K562 (cell line): Measurements from ENCODE around the gene SLC16A4. TPM values are rescaled to one million over a fixed set of nuclear protein-coding genes. Genes with fewer than 3 reads are reported as not detected.

Experiments
- CBFB ChIP-seq: sonication (generic); formaldehyde crosslinking; IDR thresholded peaks from 2 replicates; pipeline ENCODE4 v1.4.0; 2020; ENCODE audit warnings: mild to moderate bottlenecking, missing genetic modification reagents
- EP300 ChIP-seq: IDR thresholded peaks from 2 replicates; pipeline ENCODE4 v1.6.1; 2012; ENCODE audit warnings: low read length, improper control_type of control experiment
- GABPA ChIP-seq: fragments of 200-800 bp; sonication (Bioruptor generic); conservative IDR thresholded peaks from 2 replicates; pipeline ENCODE4 v1.6.1; 2016; ENCODE audit warnings: low read depth, missing genetic modification characterization, missing compliant biosample characterization
- KDM2B ChIP-seq: fragments of 250-450 bp; sonication (Bioruptor Pico); IDR thresholded peaks from 2 replicates; pipeline ENCODE4 v1.8.0; 2021; ENCODE audit warnings: mild to moderate bottlenecking, moderate library complexity
- L3MBTL2 ChIP-seq: fragments of 450-650 bp; IDR thresholded peaks from 2 replicates; pipeline ENCODE4 v1.6.1; 2016; ENCODE audit warnings: mild to moderate bottlenecking, moderate library complexity
- LCOR ChIP-seq: sonication (generic); formaldehyde crosslinking; IDR thresholded peaks from 2 replicates; pipeline ENCODE4 v1.8.0; 2022; ENCODE audit warnings: mild to moderate bottlenecking, missing genetic modification reagents
- MBD2 ChIP-seq: sonication (generic); IDR thresholded peaks from 2 replicates; pipeline ENCODE4 v1.6.1; 2016; ENCODE audit warnings: low read depth, borderline replicate concordance
- RBBP5 ChIP-seq: fragments of 200-600 bp; sonication (generic); IDR thresholded peaks from 2 replicates; pipeline ENCODE4 v1.6.1; 2012; ENCODE audit warnings: borderline replicate concordance, mild to moderate bottlenecking, low read length, control low read depth, inconsistent platforms; ENCODE audit not compliant: insufficient read depth, poor library complexity, severe bottlenecking
- RFX7 ChIP-seq: fragments of 250-450 bp; sonication (Bioruptor Pico); IDR thresholded peaks from 2 replicates; pipeline ENCODE4 v1.5.1; 2021; ENCODE audit warnings: mild to moderate bottlenecking
- STAT6 ChIP-seq: sonication (generic); formaldehyde crosslinking; IDR thresholded peaks from 2 replicates; pipeline ENCODE4 v1.8.1; 2023; ENCODE audit warnings: mild to moderate bottlenecking, missing genetic modification reagents
- TEAD1 ChIP-seq, 2 experiments: fragments of 450-650 bp in 1 of 2; sonication (generic) in 1 of 2; formaldehyde crosslinking; IDR thresholded peaks; 2 replicates each; pipeline versions ENCODE4 v1.4.0 to v1.8.0; 2020 to 2022; ENCODE audit warnings: mild to moderate bottlenecking in 2 of 2, missing genetic modification reagents in 1 of 2
- TEAD2 ChIP-seq: fragments of 450-650 bp; IDR thresholded peaks from 2 replicates; pipeline ENCODE4 v1.6.1; 2016; ENCODE audit warnings: missing genetic modification characterization, control low read depth, missing compliant biosample characterization
- ZBTB11 ChIP-seq, 3 experiments: fragments of 200-800 bp in 1 of 3; fragments of 250-450 bp in 1 of 3; fragments of 450-650 bp in 1 of 3; sonication (Bioruptor Pico) in 1 of 3; sonication (Bioruptor generic) in 1 of 3; formaldehyde crosslinking in 1 of 3; IDR thresholded peaks; 2 replicates each; pipeline versions ENCODE4 v1.6.1 to v1.8.0; 2016 to 2022; ENCODE audit warnings: mild to moderate bottlenecking in 2 of 3, missing genetic modification characterization in 2 of 3, missing compliant biosample characterization in 1 of 3, moderate library complexity in 1 of 3
- ZBTB8A ChIP-seq: fragments of 450-650 bp; IDR thresholded peaks from 2 replicates; pipeline ENCODE4 v1.6.1; 2018; ENCODE audit warnings: mild to moderate bottlenecking, moderate library complexity; ENCODE audit not compliant: partially characterized antibody
- ZNF133 ChIP-seq: fragments of 250-450 bp; sonication (Bioruptor Pico); IDR thresholded peaks from 2 replicates; pipeline ENCODE4 v1.4.0; 2020; ENCODE audit warnings: mild to moderate bottlenecking
- ZNF263 ChIP-seq: sonication (generic); formaldehyde crosslinking; IDR thresholded peaks from 2 replicates; pipeline ENCODE4 v1.8.0; 2022; ENCODE audit warnings: mild to moderate bottlenecking, missing genetic modification reagents, borderline replicate concordance
- polyA plus RNA-seq, 8 experiments: library from polyadenylated mRNA; depleted of rRNA in 4 of 8; stranded (reverse) in 5 of 8; unstranded in 3 of 8; fragments of >200 nt; fragmentation: Nextera tagmentation in 2 of 8; fragmentation: Illumina TruSeq in 1 of 8; extraction: Ambion mirVana in 2 of 8; extraction: Trizol in 1 of 8; gene quantifications; 2 replicates each; pipeline versions ENCODE4 v1.2.1 to v1.2.3, GENCODE V29; 2011 to 2014; ENCODE audit warnings: inconsistent platforms in 1 of 8, missing spikeins in 1 of 8
- total RNA-seq, 7 experiments: library from RNA; depleted of rRNA in 6 of 7; stranded (reverse); fragments of >200 nt in 6 of 7; fragmentation: Illumina TruSeq in 2 of 7; extraction: Trizol in 2 of 7; gene quantifications; 2 replicates each; pipeline versions ENCODE4 v1.2.1 to v1.2.3, GENCODE V29; 2011 to 2021; ENCODE audit warnings: low replicate concordance in 1 of 7
- TF ChIP-seq, protein P1 (sequence below): fragments of 150-350 bp; conservative IDR thresholded peaks from 2 replicates; pipeline ENCODE4 v1.6.1; 2014; ENCODE audit warnings: low read length

The SLC16A4 gene
- total and polyA plus RNA-seq, 9 of the 15 experiments (the other 6 are each of a cell fraction or from before 2014, with no cell fraction given) = 0.04 to 0.31 (median 0.18) TPM; not detected in 1

- TF ChIP-seq GABPA (tag) (peak; percentile 96), CBFB (CRISPR knock-in tag) (no peak), ZBTB11 (CRISPR knock-in tag; IDR thresholded peaks at IDR 0.05) (peak in 2 of 3 experiments; percentile 8 to 79; a peak in 2 of 6 replicates), RFX7 (CRISPR knock-in tag) (no peak), ZNF263 (CRISPR knock-in tag) (peak; percentile 56; the same call in 1 of the 2 replicates), ZNF133 (0 out of 2 replicates have a peak, but pooled peaks have one; percentile 44), STAT6 (CRISPR knock-in tag) (peak; percentile 70; the same call in 1 of the 2 replicates), MBD2 (peak; percentile 86), TEAD1 (CRISPR knock-in tag; IDR thresholded peaks at IDR 0.05) (peak in 1 of 2 experiments; percentile 94; a peak in 3 of 4 replicates), ZBTB8A (no peak), KDM2B (CRISPR knock-in tag) (0 out of 2 replicates have a peak, but pooled peaks have one; percentile 6), L3MBTL2 (peak; percentile 91), EP300 (peak; percentile 76), LCOR (peak; percentile 92; the same call in 1 of the 2 replicates), TEAD2 (tag) (no peak), RBBP5 (peak; percentile 100)
- TF ChIP-seq, protein P1, sequence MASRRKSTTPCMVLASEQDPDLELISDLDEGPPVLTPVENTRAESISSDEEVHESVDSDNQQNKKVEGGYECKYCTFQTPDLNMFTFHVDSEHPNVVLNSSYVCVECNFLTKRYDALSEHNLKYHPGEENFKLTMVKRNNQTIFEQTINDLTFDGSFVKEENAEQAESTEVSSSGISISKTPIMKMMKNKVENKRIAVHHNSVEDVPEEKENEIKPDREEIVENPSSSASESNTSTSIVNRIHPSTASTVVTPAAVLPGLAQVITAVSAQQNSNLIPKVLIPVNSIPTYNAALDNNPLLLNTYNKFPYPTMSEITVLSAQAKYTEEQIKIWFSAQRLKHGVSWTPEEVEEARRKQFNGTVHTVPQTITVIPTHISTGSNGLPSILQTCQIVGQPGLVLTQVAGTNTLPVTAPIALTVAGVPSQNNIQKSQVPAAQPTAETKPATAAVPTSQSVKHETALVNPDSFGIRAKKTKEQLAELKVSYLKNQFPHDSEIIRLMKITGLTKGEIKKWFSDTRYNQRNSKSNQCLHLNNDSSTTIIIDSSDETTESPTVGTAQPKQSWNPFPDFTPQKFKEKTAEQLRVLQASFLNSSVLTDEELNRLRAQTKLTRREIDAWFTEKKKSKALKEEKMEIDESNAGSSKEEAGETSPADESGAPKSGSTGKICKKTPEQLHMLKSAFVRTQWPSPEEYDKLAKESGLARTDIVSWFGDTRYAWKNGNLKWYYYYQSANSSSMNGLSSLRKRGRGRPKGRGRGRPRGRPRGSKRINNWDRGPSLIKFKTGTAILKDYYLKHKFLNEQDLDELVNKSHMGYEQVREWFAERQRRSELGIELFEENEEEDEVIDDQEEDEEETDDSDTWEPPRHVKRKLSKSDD = peak; percentile 88
These were observed 16.7 kb upstream of the SLC16A4 start, which contains the start of gene LAMTOR5 (continued) for GRCh38 chr1:110407260-110408210.
